A673 (cell line): Measurements from ENCODE around the gene MOB2.

Experiments used
- EZH2 ChIP-seq: fragments of 200-600 bp; sonication (generic); IDR thresholded peaks from 2 replicates; pipeline ENCODE4 v1.6.1; 2017; ENCODE audit warnings: borderline replicate concordance, low read depth, mild to moderate bottlenecking, mixed read lengths, antibody characterized with exemption, low read length; ENCODE audit not compliant: poor library complexity, severe bottlenecking
- TF ChIP-seq, protein P1 (sequence below): fragments of 300-800, 200-600 bp; sonication (generic); conservative IDR thresholded peaks from 2 replicates; pipeline ENCODE4 v1.5.1; 2017; ENCODE audit warnings: low read depth, mild to moderate bottlenecking, antibody characterized with exemption, low read length, moderate library complexity, mixed read lengths

DNA sequence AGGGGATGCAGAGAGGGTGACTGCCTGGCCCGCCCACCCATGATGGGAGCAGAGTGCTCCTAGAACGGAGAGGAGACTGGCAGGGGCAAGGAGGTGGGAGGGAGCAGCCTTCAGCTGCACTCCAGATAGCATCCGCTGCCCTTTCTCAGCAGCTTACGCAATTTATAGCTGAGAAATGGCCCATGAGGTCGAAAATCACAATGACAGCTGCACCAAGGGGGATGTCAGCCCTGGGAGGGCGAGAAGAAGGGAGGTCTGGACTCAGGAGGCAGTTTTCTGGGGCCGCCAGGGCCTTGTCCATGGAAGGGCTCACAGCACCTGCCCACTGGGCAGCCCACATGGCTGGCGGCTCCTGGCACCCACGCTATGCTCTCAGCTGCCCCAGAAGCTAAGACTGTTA, 17.6 kb upstream of the MOB2 start:
- TF ChIP-seq, protein P1, sequence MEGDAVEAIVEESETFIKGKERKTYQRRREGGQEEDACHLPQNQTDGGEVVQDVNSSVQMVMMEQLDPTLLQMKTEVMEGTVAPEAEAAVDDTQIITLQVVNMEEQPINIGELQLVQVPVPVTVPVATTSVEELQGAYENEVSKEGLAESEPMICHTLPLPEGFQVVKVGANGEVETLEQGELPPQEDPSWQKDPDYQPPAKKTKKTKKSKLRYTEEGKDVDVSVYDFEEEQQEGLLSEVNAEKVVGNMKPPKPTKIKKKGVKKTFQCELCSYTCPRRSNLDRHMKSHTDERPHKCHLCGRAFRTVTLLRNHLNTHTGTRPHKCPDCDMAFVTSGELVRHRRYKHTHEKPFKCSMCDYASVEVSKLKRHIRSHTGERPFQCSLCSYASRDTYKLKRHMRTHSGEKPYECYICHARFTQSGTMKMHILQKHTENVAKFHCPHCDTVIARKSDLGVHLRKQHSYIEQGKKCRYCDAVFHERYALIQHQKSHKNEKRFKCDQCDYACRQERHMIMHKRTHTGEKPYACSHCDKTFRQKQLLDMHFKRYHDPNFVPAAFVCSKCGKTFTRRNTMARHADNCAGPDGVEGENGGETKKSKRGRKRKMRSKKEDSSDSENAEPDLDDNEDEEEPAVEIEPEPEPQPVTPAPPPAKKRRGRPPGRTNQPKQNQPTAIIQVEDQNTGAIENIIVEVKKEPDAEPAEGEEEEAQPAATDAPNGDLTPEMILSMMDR: no peak
- no peak for TF ChIP-seq EZH2
